D721Med (cell line): ENCODE results near the gene ZFAND2A.
A peak's percentile ranks its signal among the peaks of the same experiment; 100 is the strongest.
"Not testable (repeated sequence)": the region's sequence is repeated elsewhere in the genome, so short reads cannot be mapped to it uniquely, and the experiment has no call there.

Experiments used
- DNase-seq: peaks from one replicate; pipeline ENCODE4 v3.0.0; 2011; ENCODE audit warnings: low spot score; ENCODE audit not compliant: insufficient read length
- FAIRE-seq: peaks from 2 replicates; lab custom pipeline; 2011; peaks lifted over from hg19 to GRCh38; lab: Jason Lieb, UNC
- TF ChIP-seq, protein P1 (sequence below): IDR thresholded peaks from 2 replicates; pipeline ENCODE4 v1.5.1; 2012; ENCODE audit warnings: mild to moderate bottlenecking, control low read depth; ENCODE audit not compliant: insufficient read depth; ENCODE audit errors: missing control alignments

Gene ZFAND2A

DNA sequence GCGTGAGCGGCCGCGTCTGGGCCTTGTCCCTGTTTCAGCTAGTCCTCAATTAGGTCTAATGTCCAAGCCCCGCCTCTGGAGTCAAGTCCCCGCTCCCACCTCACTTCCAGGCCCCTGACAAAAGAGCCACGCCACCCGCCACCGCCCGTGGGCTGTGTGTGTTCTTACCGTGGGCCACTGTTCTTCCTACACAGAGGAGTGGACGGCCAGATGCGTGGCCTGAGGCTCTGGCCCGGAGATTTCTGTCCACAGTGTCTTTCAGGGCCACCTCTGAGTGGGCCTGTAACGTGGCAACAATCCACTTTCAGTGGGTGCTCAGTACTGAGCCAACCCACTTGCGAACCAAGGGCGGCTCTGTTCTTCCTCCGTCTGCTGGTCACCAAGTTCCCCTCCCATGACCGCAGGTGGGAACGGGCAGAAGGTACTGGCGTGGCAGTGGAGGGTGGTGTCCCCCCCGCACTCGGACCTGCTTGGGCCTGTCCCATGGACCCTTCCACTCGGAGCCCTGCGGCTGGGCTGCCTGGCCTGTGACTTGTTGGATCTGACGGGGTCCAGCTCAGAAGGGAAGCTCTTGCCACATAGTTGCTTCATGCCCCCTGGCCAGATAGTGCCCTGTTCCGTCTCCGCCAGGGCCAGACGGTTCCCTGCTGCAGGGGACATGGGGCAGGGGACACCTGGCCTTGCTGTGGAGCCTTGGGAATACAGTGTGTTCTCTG is 15.0 kb upstream of the ZFAND2A start:
- no peak for DNase-seq
- no peak for FAIRE-seq

DNA sequence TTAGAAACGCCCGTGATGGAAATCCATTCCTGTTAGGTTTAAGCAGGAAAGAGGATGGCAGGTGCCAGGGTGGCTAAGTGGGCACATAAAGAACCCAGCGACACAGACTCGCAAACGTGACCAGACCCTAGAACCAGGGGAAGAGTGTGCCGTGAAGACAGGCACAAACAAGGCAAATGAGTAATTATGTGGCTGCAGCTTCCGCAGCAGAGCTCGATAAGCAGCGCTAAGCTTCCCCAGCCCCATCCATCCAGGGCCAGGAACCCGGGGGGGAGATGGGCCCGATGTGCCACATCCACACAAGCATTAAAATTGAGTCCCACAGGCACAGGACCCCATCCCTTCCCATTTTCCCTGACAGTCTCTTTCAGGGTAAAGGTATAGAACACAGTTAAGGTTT is 14.0 kb upstream of the ZFAND2A start:
- DNase-seq (no peak), FAIRE-seq (no peak)
- TF ChIP-seq, protein P1, sequence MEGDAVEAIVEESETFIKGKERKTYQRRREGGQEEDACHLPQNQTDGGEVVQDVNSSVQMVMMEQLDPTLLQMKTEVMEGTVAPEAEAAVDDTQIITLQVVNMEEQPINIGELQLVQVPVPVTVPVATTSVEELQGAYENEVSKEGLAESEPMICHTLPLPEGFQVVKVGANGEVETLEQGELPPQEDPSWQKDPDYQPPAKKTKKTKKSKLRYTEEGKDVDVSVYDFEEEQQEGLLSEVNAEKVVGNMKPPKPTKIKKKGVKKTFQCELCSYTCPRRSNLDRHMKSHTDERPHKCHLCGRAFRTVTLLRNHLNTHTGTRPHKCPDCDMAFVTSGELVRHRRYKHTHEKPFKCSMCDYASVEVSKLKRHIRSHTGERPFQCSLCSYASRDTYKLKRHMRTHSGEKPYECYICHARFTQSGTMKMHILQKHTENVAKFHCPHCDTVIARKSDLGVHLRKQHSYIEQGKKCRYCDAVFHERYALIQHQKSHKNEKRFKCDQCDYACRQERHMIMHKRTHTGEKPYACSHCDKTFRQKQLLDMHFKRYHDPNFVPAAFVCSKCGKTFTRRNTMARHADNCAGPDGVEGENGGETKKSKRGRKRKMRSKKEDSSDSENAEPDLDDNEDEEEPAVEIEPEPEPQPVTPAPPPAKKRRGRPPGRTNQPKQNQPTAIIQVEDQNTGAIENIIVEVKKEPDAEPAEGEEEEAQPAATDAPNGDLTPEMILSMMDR, result no peak

More for the DNA sequence above, 15.0 kb upstream of the ZFAND2A start:
- TF ChIP-seq, protein P1, result no peak

DNA sequence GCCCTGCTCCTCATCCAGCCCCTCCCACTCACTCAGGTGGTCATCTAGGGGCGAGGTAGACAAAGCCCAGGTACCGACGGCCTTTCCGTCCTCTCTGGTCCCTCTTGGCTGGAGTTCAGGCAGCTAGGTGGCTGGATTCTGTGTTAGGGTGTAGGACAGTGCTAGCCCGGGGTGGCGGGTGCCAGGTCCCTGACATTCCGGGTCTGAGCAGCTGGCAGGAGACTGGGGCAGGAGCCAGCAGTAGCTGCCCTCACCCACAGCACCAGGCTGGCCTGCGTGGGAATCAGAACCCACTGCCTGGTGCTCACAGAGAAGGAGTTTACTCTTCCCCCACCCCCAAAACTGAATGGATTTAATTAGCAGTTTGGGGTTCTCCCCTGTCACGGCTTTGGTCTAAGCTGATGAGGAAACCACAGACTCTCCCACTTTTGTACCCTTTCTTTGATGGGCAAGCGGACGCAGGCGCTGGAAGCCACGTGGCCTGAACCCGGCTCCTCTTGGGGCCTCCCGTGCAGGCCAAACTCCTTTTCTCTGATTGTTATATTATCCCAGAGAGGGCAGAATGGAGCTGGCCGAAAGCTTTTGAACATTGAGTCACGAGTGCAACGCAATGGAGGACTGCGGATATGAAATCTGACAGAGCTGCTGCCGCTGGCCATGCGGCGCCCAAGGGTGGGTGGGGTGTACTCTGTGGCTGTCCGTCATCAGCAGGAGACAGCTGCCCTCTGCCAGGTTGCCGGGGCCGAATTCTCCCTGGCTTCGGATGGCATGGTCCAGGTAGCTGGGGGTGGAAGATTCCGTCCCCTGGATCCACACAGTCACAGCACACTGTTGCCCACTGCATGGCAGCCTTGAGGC is 12.9 kb upstream of the ZFAND2A start:
- TF ChIP-seq, protein P1, result no peak
- FAIRE-seq (no peak), DNase-seq (no peak)

DNA sequence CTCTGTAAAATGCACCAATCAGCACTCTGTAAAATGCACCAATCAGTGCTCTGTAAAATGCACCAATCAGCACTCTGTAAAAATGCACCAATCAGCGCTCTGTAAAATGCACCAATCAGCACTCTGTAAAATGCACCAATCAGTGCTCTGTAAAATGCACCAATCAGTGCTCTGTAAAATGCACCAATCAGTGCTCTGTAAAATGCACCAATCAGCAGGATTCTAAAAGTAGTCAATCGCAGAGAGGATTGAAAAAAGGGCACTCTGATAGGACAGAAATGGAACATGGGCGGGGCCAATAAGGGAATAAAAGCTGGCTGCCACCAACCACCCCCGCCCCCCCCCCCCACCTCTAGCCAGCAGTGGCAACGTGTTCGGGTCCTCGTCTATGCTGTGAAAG is 11.5 kb upstream of the ZFAND2A start:
- FAIRE-seq, DNase-seq: not testable (repeated sequence)

DNA sequence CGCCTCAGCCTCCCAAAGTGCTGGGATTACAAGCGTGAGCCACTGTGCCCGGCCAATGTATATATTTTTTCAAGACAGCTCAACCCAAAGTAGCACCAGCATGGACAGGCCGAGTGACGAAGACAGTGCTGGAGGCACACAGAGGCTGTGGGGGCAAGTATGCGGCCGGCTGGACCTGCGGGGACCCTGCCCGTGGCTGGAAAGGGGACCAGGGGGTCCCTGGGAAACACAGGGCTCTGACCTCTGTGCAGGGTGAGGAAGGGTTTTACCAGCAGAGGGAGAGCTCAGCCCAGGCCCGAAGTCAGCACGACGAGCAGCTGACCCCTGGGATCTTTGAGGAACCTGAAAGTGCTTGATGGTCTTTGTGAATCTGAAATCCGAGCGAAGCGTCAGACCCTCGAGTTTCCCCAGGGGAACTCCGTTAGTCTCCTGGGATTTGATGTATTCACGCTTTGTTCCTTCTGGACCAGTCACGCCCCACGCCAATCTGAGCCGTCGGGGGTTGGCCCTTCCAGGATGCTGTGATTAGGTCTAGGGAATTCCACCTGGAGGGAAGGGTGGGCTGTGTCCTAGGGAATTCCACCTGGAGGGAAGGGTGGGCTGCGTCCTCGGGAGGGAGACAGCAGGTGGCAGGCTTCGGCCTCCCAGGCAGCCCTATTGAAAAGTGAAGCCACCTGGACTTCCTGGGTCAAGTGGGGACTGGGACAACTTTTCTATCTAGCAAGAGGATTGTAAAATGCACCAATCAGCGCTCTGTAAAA is 10.9 kb upstream of the ZFAND2A start:
- FAIRE-seq, result no peak
- DNase-seq, result no peak
- TF ChIP-seq, protein P1, result no peak

DNA sequence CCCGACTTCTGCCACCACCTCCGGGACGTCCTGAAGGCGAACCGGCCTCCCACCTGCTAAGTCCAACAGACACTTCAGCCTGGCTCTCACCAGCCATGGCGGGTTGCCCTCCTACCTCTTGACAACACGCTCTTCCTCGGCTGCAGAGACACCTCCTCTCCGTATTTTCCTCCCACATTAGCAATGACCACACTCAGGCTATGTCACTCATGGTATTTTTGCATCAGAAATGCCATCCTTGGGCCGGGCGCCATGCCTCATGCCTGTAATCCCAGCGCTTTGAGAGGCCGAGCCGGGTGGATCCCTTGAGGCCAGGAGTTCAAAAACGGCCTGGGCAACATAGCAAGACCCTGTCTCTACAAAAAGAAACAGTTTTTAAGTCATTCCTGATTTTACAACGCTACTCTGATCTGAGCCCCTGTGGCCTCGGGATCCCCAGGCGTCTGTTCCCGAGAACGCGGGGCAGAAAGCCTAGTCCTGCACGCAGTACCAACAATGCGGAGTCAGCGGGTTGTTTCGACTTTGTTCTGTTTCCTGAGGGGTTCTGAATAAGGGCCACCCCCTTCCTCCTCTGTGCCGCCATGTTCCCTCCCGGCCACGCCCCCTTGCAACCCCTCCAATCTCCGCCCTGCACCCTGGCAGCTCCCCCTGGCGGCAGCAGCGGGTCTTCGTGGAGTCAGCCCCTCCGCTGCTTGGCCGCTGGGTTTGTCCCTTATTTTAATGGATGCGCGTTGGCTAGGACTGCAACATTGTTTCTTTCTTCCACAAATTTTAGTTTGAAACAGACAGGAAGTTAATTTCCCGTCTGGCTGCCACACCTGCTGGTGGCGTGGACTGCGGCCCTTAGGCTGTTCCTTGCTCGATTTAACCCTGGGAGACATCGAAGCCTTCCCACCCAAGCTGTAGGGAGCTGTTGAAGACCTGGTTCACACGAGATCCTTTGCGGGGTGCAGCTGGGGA is 9.7 kb upstream of the ZFAND2A start:
- FAIRE-seq, result no peak
- peak; percentile 73 for DNase-seq
- TF ChIP-seq, protein P1, result peak; percentile 10
